ENCODE results near the gene CCDC107.

The CCDC107 gene

DNA sequence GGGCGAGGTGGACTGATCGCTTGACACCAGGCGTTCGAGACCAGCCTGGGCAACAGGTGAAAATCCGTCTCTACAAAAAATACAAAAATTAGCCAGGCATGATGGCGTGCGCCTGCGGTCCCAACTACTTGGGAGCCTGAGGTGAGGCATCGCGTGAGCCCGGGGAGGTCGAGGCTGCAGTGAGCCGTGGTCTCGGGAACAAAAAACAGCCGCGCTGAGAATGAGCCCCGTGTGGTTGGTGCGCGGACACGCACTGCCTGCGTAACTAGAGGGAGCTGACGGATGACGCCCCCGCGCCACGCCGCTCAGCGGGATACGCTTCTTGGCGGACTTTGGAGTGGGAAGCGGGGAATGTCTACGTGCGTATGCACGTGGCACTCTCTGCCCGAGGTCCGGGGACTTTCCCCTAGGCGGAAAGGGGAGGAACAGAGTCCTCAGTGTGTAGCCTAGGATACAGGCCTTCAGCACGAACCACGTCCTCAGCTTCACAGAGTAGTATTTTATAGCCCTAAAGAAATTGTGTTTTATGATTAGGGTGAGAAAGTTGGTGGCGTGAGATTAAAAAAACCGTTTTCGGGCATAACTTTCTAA is 451 bp upstream of the CCDC107 start, which contains the start of gene RMRP:
RMRP (minus strand) TSS at position 474 of the 591 bp plus-strand sequence.
- DNase-seq (ENCODE audit: low read depth in 2 of 2), result peak; percentile 100
- H3K4me3 ChIP-seq (replicated peaks in 1 of 2; ENCODE audit: low read depth in 2 of 2, low read length in 2 of 2), result peak within 1 kb of the TSS; percentile 92 to 97
- TF ChIP-seq, protein P1, sequence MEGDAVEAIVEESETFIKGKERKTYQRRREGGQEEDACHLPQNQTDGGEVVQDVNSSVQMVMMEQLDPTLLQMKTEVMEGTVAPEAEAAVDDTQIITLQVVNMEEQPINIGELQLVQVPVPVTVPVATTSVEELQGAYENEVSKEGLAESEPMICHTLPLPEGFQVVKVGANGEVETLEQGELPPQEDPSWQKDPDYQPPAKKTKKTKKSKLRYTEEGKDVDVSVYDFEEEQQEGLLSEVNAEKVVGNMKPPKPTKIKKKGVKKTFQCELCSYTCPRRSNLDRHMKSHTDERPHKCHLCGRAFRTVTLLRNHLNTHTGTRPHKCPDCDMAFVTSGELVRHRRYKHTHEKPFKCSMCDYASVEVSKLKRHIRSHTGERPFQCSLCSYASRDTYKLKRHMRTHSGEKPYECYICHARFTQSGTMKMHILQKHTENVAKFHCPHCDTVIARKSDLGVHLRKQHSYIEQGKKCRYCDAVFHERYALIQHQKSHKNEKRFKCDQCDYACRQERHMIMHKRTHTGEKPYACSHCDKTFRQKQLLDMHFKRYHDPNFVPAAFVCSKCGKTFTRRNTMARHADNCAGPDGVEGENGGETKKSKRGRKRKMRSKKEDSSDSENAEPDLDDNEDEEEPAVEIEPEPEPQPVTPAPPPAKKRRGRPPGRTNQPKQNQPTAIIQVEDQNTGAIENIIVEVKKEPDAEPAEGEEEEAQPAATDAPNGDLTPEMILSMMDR (IDR thresholded peaks at IDR 0.05; ENCODE audit: low read depth, low read length), result peak; percentile 33

DNA sequence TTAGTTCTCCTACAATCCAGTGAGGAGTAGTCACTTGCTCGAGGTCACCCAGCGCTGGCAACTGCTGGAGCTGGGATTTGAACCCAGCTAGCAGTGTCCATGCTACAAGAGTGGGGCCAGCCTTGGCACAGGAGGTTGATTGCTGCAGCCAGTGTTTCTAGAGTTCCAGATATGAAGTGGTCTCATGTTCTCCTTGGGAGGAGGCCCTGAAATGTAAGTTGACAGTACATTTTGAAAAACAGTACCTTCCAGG is 802 bp downstream of the CCDC107 start:
- TF ChIP-seq, protein P1 (IDR thresholded peaks at IDR 0.05; ENCODE audit: low read depth, low read length), result no peak
- peak overlapping the region; percentile 92 to 97 for H3K4me3 ChIP-seq (replicated peaks in 1 of 2; ENCODE audit: low read depth in 2 of 2, low read length in 2 of 2)
- peak; percentile 52 to 74 for DNase-seq (ENCODE audit: low read depth in 2 of 2)

GRCh38 chr9:35659340-35659739 is 1.2 kb downstream of the CCDC107 start:
- TF ChIP-seq, protein P1 (IDR thresholded peaks at IDR 0.05; ENCODE audit: low read depth, low read length), result no peak
- DNase-seq (ENCODE audit: low read depth in 2 of 2), result peak; percentile 82 to 95
- H3K4me3 ChIP-seq (replicated peaks in 1 of 2; ENCODE audit: low read depth in 2 of 2, low read length in 2 of 2), result peak overlapping the region; percentile 8 to 97

DNA sequence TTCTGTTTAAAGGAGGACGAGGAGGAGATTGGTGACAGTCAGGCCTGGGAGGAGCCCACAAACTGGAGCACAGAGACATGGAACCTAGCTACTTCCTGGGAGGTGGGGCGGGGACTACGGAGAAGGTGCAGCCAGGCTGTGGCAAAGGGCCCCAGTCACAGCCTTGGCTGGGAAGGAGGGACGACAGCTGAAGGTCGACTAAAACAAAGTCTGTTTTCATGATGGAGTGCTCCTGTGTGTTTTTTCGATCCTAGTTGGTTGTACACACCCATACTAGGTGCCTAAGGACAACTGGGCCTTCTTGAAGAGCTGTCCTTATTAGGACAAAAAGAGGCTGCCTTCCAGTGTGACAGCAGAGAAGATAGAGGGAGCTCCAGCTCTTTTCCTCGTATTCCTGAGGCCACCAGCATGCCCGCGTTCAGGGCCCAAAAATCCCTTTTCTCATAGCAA is 2.9 kb downstream of the CCDC107 start:
- DNase-seq (ENCODE audit: low read depth in 2 of 2), result peak; percentile 56 to 64
- H3K4me3 ChIP-seq (replicated peaks in 1 of 2; ENCODE audit: low read depth in 2 of 2, low read length in 2 of 2), result no peak overlapping the region

DNA sequence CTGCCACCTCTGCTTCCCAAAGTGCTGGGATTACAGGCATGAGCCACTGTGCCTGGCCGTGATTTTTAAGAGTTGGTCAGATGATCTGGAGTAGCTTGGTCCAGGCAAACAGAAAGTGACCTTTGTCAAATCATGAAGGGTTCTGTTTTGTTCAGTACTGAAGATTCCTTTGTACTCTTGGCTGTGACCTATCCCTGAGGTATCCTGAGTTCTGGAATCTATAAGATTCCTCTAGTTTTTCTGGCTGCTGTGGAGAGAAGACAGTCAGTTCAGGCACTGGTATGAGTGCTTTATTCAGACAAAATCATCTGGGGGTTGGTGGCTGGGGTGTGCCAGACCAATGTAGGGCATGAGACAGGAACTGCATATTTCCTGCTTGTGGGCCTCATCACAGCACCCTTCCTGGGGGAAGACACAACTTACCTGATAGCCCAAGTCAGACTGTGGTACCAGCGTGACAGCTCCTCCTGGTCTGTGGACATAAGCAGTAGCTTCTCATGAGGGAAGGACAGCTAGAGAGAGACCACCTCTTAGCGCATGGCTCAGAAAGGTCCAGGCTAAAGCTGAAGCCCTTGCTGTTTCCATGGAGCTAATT is 3.8 kb downstream of the CCDC107 start:
- TF ChIP-seq, protein P1 (IDR thresholded peaks at IDR 0.05; ENCODE audit: low read depth, low read length), result no peak
- no peak overlapping the region for H3K4me3 ChIP-seq (replicated peaks in 1 of 2; ENCODE audit: low read depth in 2 of 2, low read length in 2 of 2)
- DNase-seq (ENCODE audit: low read depth in 2 of 2), result no peak

More for the DNA sequence above, 2.9 kb downstream of the CCDC107 start:
- TF ChIP-seq, protein P1 (IDR thresholded peaks at IDR 0.05; ENCODE audit: low read depth, low read length), result peak; percentile 30

GRCh38 chr9:35662437-35662836 is 4.3 kb downstream of the CCDC107 start:
- TF ChIP-seq, protein P1 (IDR thresholded peaks at IDR 0.05; ENCODE audit: low read depth, low read length), result no peak
- no peak for DNase-seq (ENCODE audit: low read depth in 2 of 2)
- H3K4me3 ChIP-seq (replicated peaks in 1 of 2; ENCODE audit: low read depth in 2 of 2, low read length in 2 of 2), result no peak overlapping the region

All from cardiac fibroblast (primary cell).